ENCODE results near the gene GPC6. TPM values are rescaled to one million over a fixed set of nuclear protein-coding genes. Genes with fewer than 3 reads are reported as not detected.

Gene GPC6
- polyA plus RNA-seq, 4 donors, result 0.22 to 45.0 (median 1.4) TPM

GRCh38 chr13:94218537-94218936 lies 991.9 kb downstream of the GPC6 start:
- Histone ChIP-seq H3K4me1 (ENCODE audit: control insufficient read depth in 3 of 3, insufficient read depth in 2 of 3, low read depth in 1 of 3, low read length in 2 of 3) (peaks cover 0 to 8% (median 0%) of the 10 kb centered on the region in 3 donors), H3K27ac (ENCODE audit: low read depth in 1 of 3, low read length in 2 of 3) (no peak overlapping the region), H3K36me3 (ENCODE audit: control insufficient read depth in 3 of 3, insufficient read depth in 2 of 3, low read depth in 1 of 3, low read length in 3 of 3) (no peaks in the 10 kb centered on the region), H3K9me3 (ENCODE audit: control insufficient read depth in 2 of 2, insufficient read depth in 1 of 2, low read depth in 1 of 2, low read length in 1 of 2) (no peaks in the 10 kb centered on the region), H3K4me3 (ENCODE audit: low read depth in 1 of 3, low read length in 3 of 3) (no peak overlapping the region), H3K27me3 (ENCODE audit: control insufficient read depth in 3 of 3, insufficient read depth in 3 of 3, low read length in 3 of 3) (no peaks in the 10 kb centered on the region)
- DNase-seq (no peak), FAIRE-seq (no peak)
- WGBS, 3 donors, result 85 to 91% (median 87%) methylated on average over 2 of the region's 2 CpGs

- Histone ChIP-seq H3K9me3 (ENCODE audit: control insufficient read depth in 2 of 2, insufficient read depth in 1 of 2, low read depth in 1 of 2, low read length in 1 of 2) (no peaks in the 10 kb centered on the region), H3K27me3 (ENCODE audit: control insufficient read depth in 3 of 3, insufficient read depth in 3 of 3, low read length in 3 of 3) (no peaks in the 10 kb centered on the region), H3K4me1 (ENCODE audit: control insufficient read depth in 3 of 3, insufficient read depth in 2 of 3, low read depth in 1 of 3, low read length in 2 of 3) (peaks cover 0 to 8% (median 0%) of the 10 kb centered on the region in 3 donors), H3K4me3 (ENCODE audit: low read depth in 1 of 3, low read length in 3 of 3) (no peak overlapping the region), H3K36me3 (ENCODE audit: control insufficient read depth in 3 of 3, insufficient read depth in 2 of 3, low read depth in 1 of 3, low read length in 3 of 3) (no peaks in the 10 kb centered on the region), H3K27ac (ENCODE audit: low read depth in 1 of 3, low read length in 2 of 3) (no peak overlapping the region)
- 70 to 86% (median 74%) methylated on average over 3 of the region's 3 CpGs for WGBS, 3 donors
- FAIRE-seq, result no peak
- DNase-seq, result no peak
These were observed 992.3 kb downstream of the GPC6 start for GRCh38 chr13:94218951-94219350.

GRCh38 chr13:94224670-94225069 lies 998.1 kb downstream of the GPC6 start:
- Histone ChIP-seq H3K36me3 (ENCODE audit: control insufficient read depth in 3 of 3, insufficient read depth in 2 of 3, low read depth in 1 of 3, low read length in 3 of 3) (no peaks in the 10 kb centered on the region), H3K27me3 (ENCODE audit: control insufficient read depth in 3 of 3, insufficient read depth in 3 of 3, low read length in 3 of 3) (no peaks in the 10 kb centered on the region), H3K4me1 (ENCODE audit: control insufficient read depth in 3 of 3, insufficient read depth in 2 of 3, low read depth in 1 of 3, low read length in 2 of 3) (no peaks in the 10 kb centered on the region), H3K27ac (ENCODE audit: low read depth in 1 of 3, low read length in 2 of 3) (no peak overlapping the region), H3K9me3 (ENCODE audit: control insufficient read depth in 2 of 2, insufficient read depth in 1 of 2, low read depth in 1 of 2, low read length in 1 of 2) (no peaks in the 10 kb centered on the region), H3K4me3 (ENCODE audit: low read depth in 1 of 3, low read length in 3 of 3) (no peak overlapping the region)
- FAIRE-seq, result no peak
- DNase-seq, result peak in 1 of 2 donors; percentile 9
- 77 to 84% (median 83%) methylated on average over 3 of the region's 3 CpGs for WGBS, 3 donors

GRCh38 chr13:94227255-94227879 lies 1000.8 kb downstream of the GPC6 start:
- no peak overlapping the region for H3K4me3 ChIP-seq (ENCODE audit: low read depth in 1 of 3, low read length in 3 of 3)
- H3K36me3 ChIP-seq (ENCODE audit: control insufficient read depth in 3 of 3, insufficient read depth in 2 of 3, low read depth in 1 of 3, low read length in 3 of 3), result no peaks in the 10 kb centered on the region
- no peak overlapping the region for H3K27ac ChIP-seq (ENCODE audit: low read depth in 1 of 3, low read length in 2 of 3)
- FAIRE-seq (no peak), DNase-seq (no peak)
- H3K27me3 ChIP-seq (ENCODE audit: control insufficient read depth in 3 of 3, insufficient read depth in 3 of 3, low read length in 3 of 3), result no peaks in the 10 kb centered on the region
- WGBS, 3 donors, result 92 to 96% (median 92%) methylated on average over 6 of the region's 6 CpGs
- H3K4me1 ChIP-seq (ENCODE audit: control insufficient read depth in 3 of 3, insufficient read depth in 2 of 3, low read depth in 1 of 3, low read length in 2 of 3), result no peaks in the 10 kb centered on the region
- H3K9me3 ChIP-seq (ENCODE audit: control insufficient read depth in 2 of 2, insufficient read depth in 1 of 2, low read depth in 1 of 2, low read length in 1 of 2), result no peaks in the 10 kb centered on the region

- DNase-seq (no peak), FAIRE-seq (no peak)
- Histone ChIP-seq H3K9me3 (ENCODE audit: control insufficient read depth in 2 of 2, insufficient read depth in 1 of 2, low read depth in 1 of 2, low read length in 1 of 2) (no peaks in the 10 kb centered on the region), H3K27ac (ENCODE audit: low read depth in 1 of 3, low read length in 2 of 3) (no peak overlapping the region), H3K4me3 (ENCODE audit: low read depth in 1 of 3, low read length in 3 of 3) (no peak overlapping the region), H3K36me3 (ENCODE audit: control insufficient read depth in 3 of 3, insufficient read depth in 2 of 3, low read depth in 1 of 3, low read length in 3 of 3) (no peaks in the 10 kb centered on the region), H3K27me3 (ENCODE audit: control insufficient read depth in 3 of 3, insufficient read depth in 3 of 3, low read length in 3 of 3) (no peaks in the 10 kb centered on the region), H3K4me1 (ENCODE audit: control insufficient read depth in 3 of 3, insufficient read depth in 2 of 3, low read depth in 1 of 3, low read length in 2 of 3) (no peaks in the 10 kb centered on the region)
- WGBS, 3 donors, result 88 to 100% (median 88%) methylated on average over 1 of the region's 1 CpG
These were observed 1002.2 kb downstream of the GPC6 start for GRCh38 chr13:94228763-94229162.

- Histone ChIP-seq H3K9me3 (ENCODE audit: control insufficient read depth in 2 of 2, insufficient read depth in 1 of 2, low read depth in 1 of 2, low read length in 1 of 2) (no peaks in the 10 kb centered on the region), H3K27ac (ENCODE audit: low read depth in 1 of 3, low read length in 2 of 3) (no peak overlapping the region), H3K36me3 (ENCODE audit: control insufficient read depth in 3 of 3, insufficient read depth in 2 of 3, low read depth in 1 of 3, low read length in 3 of 3) (no peaks in the 10 kb centered on the region), H3K27me3 (ENCODE audit: control insufficient read depth in 3 of 3, insufficient read depth in 3 of 3, low read length in 3 of 3) (no peaks in the 10 kb centered on the region), H3K4me3 (ENCODE audit: low read depth in 1 of 3, low read length in 3 of 3) (no peak overlapping the region), H3K4me1 (ENCODE audit: control insufficient read depth in 3 of 3, insufficient read depth in 2 of 3, low read depth in 1 of 3, low read length in 2 of 3) (peaks cover 0 to 4% (median 0%) of the 10 kb centered on the region in 3 donors)
- no peak for FAIRE-seq
- 82 to 90% (median 84%) methylated on average over 9 of the region's 9 CpGs for WGBS, 3 donors
- DNase-seq, result no peak
These were observed 1005.7 kb downstream of the GPC6 start for GRCh38 chr13:94232161-94232950.

- FAIRE-seq (no peak), DNase-seq (no peak)
- H3K9me3 ChIP-seq (ENCODE audit: control insufficient read depth in 2 of 2, insufficient read depth in 1 of 2, low read depth in 1 of 2, low read length in 1 of 2), result no peaks in the 10 kb centered on the region
- peaks cover 0 to 7% (median 0%) of the 10 kb centered on the region in 3 donors for H3K4me1 ChIP-seq (ENCODE audit: control insufficient read depth in 3 of 3, insufficient read depth in 2 of 3, low read depth in 1 of 3, low read length in 2 of 3)
- H3K4me3 ChIP-seq (ENCODE audit: low read depth in 1 of 3, low read length in 3 of 3), result no peak overlapping the region
- WGBS, 3 donors, result 86 to 97% (median 90%) methylated on average over 2 of the region's 2 CpGs
- H3K27ac ChIP-seq (ENCODE audit: low read depth in 1 of 3, low read length in 2 of 3), result no peak overlapping the region
- H3K36me3 ChIP-seq (ENCODE audit: control insufficient read depth in 3 of 3, insufficient read depth in 2 of 3, low read depth in 1 of 3, low read length in 3 of 3), result no peaks in the 10 kb centered on the region
- no peaks in the 10 kb centered on the region for H3K27me3 ChIP-seq (ENCODE audit: control insufficient read depth in 3 of 3, insufficient read depth in 3 of 3, low read length in 3 of 3)
These were observed 1006.3 kb downstream of the GPC6 start for GRCh38 chr13:94232956-94233355.

GRCh38 chr13:94233401-94233800 lies 1006.8 kb downstream of the GPC6 start:
- Histone ChIP-seq H3K4me1 (ENCODE audit: control insufficient read depth in 3 of 3, insufficient read depth in 2 of 3, low read depth in 1 of 3, low read length in 2 of 3) (peaks cover 0 to 7% (median 0%) of the 10 kb centered on the region in 3 donors), H3K4me3 (ENCODE audit: low read depth in 1 of 3, low read length in 3 of 3) (no peak overlapping the region), H3K27ac (ENCODE audit: low read depth in 1 of 3, low read length in 2 of 3) (no peak overlapping the region), H3K36me3 (ENCODE audit: control insufficient read depth in 3 of 3, insufficient read depth in 2 of 3, low read depth in 1 of 3, low read length in 3 of 3) (no peaks in the 10 kb centered on the region), H3K27me3 (ENCODE audit: control insufficient read depth in 3 of 3, insufficient read depth in 3 of 3, low read length in 3 of 3) (no peaks in the 10 kb centered on the region), H3K9me3 (ENCODE audit: control insufficient read depth in 2 of 2, insufficient read depth in 1 of 2, low read depth in 1 of 2, low read length in 1 of 2) (no peaks in the 10 kb centered on the region)
- 49 to 70% (median 67%) methylated on average over 5 of the region's 5 CpGs for WGBS, 3 donors
- FAIRE-seq, result no peak
- DNase-seq, result no peak

All from small intestine (tissue), 7 donors.